ENCODE results near the gene CSGALNACT2.
"Not testable (repeated sequence)": the region's sequence is repeated elsewhere in the genome, so short reads cannot be mapped to it uniquely, and the experiment has no call there.

The CSGALNACT2 gene

DNA sequence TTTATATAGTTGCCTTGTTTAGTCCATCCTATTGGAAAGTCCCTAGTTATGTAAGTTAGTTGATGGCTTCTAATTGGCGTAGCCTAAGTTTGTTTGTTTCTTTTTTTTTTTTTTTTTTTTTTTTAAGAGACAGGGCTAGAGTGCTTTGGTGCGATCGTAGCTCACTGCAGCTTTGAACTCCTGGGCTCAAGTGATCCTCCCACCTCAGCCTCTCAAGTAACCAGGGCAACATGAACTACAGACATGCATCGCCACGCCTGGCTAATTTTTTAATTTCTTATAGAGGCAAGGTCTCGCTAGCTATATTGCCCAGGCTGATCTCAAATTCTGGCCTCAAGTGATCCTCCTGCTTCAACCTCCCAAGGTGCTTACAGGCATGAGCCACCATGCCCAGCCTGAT is 7.1 kb downstream of the CSGALNACT2 start:
- DNase-seq (ENCODE audit: low spot score) = no peak

- not testable (repeated sequence) for DNase-seq (ENCODE audit: low spot score)
Observed at GRCh38 chr10:43145936-43146335, 7.7 kb downstream of the CSGALNACT2 start.

GRCh38 chr10:43151371-43151770 is 13.1 kb downstream of the CSGALNACT2 start:
- no peak for DNase-seq (ENCODE audit: low spot score)

DNA sequence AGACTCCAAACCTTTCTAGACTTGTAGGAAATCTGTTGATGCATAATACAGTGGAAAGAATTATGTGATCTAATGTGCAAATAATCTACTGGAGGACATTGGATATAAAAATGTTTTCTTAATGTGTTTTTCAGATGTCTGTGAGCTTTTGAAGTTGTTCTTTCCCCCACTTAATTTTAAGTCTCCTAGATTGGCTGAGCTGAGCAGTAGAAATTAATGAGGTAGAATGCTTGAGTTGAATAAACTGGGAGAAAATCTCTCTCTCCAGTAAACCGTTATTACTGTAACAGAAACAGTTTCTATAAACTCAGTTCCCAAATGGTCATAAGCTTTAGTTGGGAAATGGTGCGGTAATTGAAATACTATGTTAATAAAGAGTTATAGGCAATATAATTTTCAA is 15.7 kb downstream of the CSGALNACT2 start:
- no peak for DNase-seq (ENCODE audit: low spot score)

- DNase-seq (ENCODE audit: low spot score) = no peak
Observed at GRCh38 chr10:43155221-43155620, 17.0 kb downstream of the CSGALNACT2 start.

- no peak for DNase-seq (ENCODE audit: low spot score)
Observed at GRCh38 chr10:43155741-43156140, 17.5 kb downstream of the CSGALNACT2 start.

GRCh38 chr10:43156590-43157341 is 18.5 kb downstream of the CSGALNACT2 start:
- DNase-seq (ENCODE audit: low spot score) = no peak

GRCh38 chr10:43158636-43159035 is 20.4 kb downstream of the CSGALNACT2 start:
- DNase-seq (ENCODE audit: low spot score) = no peak

GRCh38 chr10:43160046-43160920 is 22.0 kb downstream of the CSGALNACT2 start:
- DNase-seq (ENCODE audit: low spot score) = no peak

GRCh38 chr10:43160921-43161255 is 22.6 kb downstream of the CSGALNACT2 start:
- DNase-seq (ENCODE audit: low spot score) = no peak

- DNase-seq (ENCODE audit: low spot score) = no peak
Observed at GRCh38 chr10:43162604-43163003, 24.4 kb downstream of the CSGALNACT2 start.

DNA sequence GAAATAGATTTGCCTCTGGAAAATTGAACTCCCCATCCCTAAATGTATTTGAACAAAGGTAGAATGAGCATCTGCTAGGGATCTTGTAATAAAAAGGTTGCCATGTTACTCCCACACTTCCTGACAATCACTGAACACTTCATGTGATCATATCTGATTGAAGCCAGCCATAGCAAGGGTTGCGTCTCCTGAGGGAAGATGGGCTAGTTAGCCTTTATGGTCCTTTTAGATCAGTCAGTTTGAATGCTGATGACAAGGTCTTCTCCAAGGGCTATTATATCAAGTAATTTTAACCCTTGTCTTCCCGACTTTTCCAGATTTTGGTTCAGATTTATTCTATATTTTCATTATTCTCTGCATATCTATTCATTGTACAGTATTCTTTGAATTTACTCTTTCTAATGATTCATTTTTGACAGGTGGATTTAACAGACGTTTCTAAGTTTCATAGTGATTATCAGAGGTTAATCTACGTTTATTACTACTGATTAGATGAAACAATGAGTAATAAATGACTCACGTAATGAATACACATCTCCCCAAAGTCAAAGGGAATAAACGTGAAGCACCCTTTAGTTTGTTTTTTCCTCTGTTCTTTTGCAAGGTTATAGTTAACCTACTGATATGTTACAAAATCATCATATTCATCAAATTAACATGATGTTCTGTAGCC is 28.1 kb downstream of the CSGALNACT2 start:
- peak; percentile 34 for DNase-seq (ENCODE audit: low spot score)

GRCh38 chr10:43166880-43167497 is 28.7 kb downstream of the CSGALNACT2 start:
- no peak for DNase-seq (ENCODE audit: low spot score)

GRCh38 chr10:43167498-43167889 is 29.2 kb downstream of the CSGALNACT2 start:
- no peak for DNase-seq (ENCODE audit: low spot score)

GRCh38 chr10:43170491-43170890 is 32.2 kb downstream of the CSGALNACT2 start:
- no peak for DNase-seq (ENCODE audit: low spot score)

GRCh38 chr10:43172645-43173044 is 34.4 kb downstream of the CSGALNACT2 start:
- no peak for DNase-seq (ENCODE audit: low spot score)

DNA sequence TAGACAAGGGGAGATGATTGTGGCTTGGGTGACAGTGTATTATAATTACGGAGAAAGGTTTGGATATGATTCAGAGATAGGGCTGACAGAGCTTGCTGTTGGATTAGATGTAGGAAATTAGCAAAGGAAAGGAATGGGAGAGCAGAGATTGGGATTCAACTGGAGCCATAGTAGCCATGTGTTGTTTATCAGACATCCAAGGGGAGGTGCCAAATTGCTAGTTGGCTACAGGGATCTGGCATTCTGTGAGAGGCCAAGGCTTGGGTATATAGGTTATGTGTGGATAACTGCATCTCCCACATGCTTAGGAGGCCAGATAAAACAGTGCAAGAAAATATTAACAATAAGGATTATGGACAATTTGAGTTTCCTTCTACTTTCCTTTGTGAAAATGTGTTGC is 34.9 kb downstream of the CSGALNACT2 start:
- no peak for DNase-seq (ENCODE audit: low spot score)

- no peak for DNase-seq (ENCODE audit: low spot score)
Observed at GRCh38 chr10:43174969-43175368, 36.7 kb downstream of the CSGALNACT2 start.

DNA sequence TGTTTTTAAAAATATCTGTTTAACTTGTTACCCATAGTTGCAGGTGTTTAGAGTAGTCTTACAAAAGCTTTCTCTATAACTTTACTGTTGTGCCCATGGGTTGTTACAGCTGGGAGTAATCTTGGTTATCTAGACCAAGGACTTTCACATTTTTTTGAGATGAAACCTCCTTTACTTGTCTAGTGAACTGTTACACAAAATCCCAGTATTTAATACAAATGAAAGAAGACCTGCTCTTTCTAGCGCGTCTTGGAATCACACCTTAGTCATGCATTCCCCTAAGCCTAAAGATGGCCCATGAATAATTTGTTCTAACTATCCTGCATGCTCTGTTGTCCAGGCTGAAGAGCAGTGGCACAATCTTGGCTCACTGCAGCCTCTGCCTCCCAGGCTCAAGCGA is 38.0 kb downstream of the CSGALNACT2 start:
- no peak for DNase-seq (ENCODE audit: low spot score)

GRCh38 chr10:43177595-43177994 is 39.4 kb downstream of the CSGALNACT2 start:
- DNase-seq (ENCODE audit: low spot score) = no peak

DNA sequence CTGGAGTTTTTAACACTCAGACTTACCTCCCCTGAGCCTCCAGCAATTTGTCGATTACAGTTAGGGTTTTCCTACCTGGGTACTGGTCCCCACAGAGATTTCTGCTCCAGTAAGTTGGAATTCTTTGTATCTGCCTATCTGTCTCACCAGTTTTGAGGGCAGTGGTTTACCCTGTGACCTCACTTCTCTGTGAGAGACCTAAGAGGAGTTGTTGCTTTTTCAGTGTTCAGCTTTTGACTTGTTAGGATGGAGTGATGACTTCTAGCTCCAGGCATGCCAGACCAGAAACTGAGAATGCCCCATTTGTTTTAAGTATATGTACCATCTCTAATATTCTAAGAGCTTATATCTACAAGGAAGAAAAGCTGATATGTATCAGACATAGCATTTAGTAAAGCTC is 42.9 kb downstream of the CSGALNACT2 start:
- DNase-seq (ENCODE audit: low spot score) = no peak

GRCh38 chr10:43183764-43184163 is 45.5 kb downstream of the CSGALNACT2 start:
- DNase-seq (ENCODE audit: low spot score) = not testable (repeated sequence)

Data from putamen (tissue), 1 donor.